ENCODE data around the gene STARD5. TPM values are rescaled to one million over a fixed set of nuclear protein-coding genes. Genes with fewer than 3 reads are reported as not detected.

Gene STARD5
- total RNA-seq, 2 donors from 2014 or later, result 7.3 to 14.9 TPM

DNA sequence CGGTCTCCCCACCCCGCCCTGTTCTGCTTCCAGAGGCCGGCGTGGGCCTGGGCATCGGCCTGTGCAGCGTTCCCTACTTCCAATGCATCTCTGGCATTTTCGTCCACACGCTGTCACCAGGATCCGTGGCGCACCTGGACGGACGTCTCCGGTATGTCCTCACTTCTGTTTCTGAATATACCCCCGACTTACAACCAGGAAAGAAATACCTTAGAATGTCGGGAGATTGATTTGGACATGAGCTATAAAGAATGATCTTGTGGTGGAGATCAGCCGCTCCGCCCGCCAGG, 41.4 kb downstream of the STARD5 start:
- no peaks in the 10 kb centered on the region for H3K4me1 ChIP-seq (ENCODE audit: control insufficient read depth in 1 of 2, low read depth in 2 of 2)
- no peak overlapping the region for H3K4me3 ChIP-seq
- H3K36me3 ChIP-seq, result no peaks in the 10 kb centered on the region
- TF ChIP-seq, protein P1, sequence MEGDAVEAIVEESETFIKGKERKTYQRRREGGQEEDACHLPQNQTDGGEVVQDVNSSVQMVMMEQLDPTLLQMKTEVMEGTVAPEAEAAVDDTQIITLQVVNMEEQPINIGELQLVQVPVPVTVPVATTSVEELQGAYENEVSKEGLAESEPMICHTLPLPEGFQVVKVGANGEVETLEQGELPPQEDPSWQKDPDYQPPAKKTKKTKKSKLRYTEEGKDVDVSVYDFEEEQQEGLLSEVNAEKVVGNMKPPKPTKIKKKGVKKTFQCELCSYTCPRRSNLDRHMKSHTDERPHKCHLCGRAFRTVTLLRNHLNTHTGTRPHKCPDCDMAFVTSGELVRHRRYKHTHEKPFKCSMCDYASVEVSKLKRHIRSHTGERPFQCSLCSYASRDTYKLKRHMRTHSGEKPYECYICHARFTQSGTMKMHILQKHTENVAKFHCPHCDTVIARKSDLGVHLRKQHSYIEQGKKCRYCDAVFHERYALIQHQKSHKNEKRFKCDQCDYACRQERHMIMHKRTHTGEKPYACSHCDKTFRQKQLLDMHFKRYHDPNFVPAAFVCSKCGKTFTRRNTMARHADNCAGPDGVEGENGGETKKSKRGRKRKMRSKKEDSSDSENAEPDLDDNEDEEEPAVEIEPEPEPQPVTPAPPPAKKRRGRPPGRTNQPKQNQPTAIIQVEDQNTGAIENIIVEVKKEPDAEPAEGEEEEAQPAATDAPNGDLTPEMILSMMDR (IDR thresholded peaks at IDR 0.05), result no peak
- H3K27me3 ChIP-seq (replicated peaks; ENCODE audit: insufficient read depth), result no peaks in the 10 kb centered on the region
- no peak overlapping the region for H3K27ac ChIP-seq
- no peak for ATAC-seq (ENCODE audit: insufficient number of reproducible peaks, low FRiP score, low read depth)
- peaks cover under 1% of the 10 kb centered on the region for H3K9me3 ChIP-seq
- no peak for DNase-seq (ENCODE audit: low spot score)

DNA sequence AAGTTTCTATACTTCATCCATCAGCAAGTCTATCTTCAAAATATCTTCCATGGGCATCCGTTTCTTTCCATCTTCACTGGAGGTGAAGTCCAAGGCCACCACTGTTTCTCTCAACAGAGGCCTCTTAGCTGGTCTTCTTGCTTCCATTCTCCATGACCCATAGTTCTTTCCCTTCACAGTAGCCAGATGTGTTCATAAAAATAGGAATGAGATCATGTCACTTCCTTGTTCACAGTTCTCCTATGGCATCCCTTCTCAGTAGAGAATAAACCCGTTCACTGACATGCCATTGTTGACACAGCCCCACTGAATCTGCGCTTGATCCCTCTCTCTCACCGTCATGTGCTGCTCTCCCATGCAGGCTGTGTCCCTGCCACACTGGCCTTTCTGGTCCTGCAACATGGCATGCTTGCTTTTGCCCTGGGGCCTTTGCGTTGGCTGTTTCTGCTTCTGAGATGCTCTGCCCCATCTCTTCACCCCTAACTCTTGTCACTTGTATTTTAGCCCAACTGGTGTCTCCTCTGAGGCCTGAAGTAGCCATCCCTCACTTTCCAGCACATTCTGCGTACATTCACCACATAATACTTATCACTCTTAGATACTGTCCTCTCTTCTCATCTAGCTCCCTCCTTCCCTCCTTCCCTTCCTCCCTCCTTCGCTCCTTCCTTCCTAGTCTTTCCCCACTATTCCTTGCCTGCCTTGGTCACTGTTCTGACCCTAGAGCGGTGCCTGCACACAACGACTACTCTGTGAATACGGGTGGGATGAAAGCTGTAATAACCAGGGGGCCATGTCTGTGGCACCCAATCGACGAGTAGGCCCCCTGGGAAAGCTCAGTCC, 42.0 kb downstream of the STARD5 start:
- no peaks in the 10 kb centered on the region for H3K27me3 ChIP-seq (replicated peaks; ENCODE audit: insufficient read depth)
- TF ChIP-seq, protein P1 (IDR thresholded peaks at IDR 0.05), result no peak
- no peaks in the 10 kb centered on the region for H3K36me3 ChIP-seq
- no peak for DNase-seq (ENCODE audit: low spot score)
- no peak overlapping the region for H3K27ac ChIP-seq
- no peak overlapping the region for H3K4me3 ChIP-seq
- H3K4me1 ChIP-seq (ENCODE audit: control insufficient read depth in 1 of 2, low read depth in 2 of 2), result no peaks in the 10 kb centered on the region
- no peak for ATAC-seq (ENCODE audit: insufficient number of reproducible peaks, low FRiP score, low read depth)
- H3K9me3 ChIP-seq, result peaks cover 6% of the 10 kb centered on the region

DNA sequence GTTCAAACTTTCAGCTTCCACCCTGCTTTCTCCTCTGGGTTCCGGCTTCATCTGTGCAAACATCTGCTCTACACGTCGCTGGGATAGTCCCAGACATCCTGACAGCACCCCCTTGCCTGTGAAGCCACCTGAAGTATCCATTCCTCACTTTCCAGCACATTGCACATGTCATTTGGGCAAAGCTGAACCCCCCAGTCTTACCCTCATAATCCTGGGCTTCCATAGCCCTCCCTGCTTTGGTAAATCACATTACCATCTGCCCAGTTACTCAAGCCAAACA, 42.5 kb downstream of the STARD5 start:
- Histone ChIP-seq H3K9me3 (peaks cover 8% of the 10 kb centered on the region), H3K27ac (no peak overlapping the region), H3K27me3 (replicated peaks; ENCODE audit: insufficient read depth) (no peaks in the 10 kb centered on the region), H3K4me1 (ENCODE audit: control insufficient read depth in 1 of 2, low read depth in 2 of 2) (no peaks in the 10 kb centered on the region), H3K4me3 (no peak overlapping the region), H3K36me3 (no peaks in the 10 kb centered on the region)
- TF ChIP-seq, protein P1 (IDR thresholded peaks at IDR 0.05), result no peak
- DNase-seq (ENCODE audit: low spot score) (no peak), ATAC-seq (ENCODE audit: insufficient number of reproducible peaks, low FRiP score, low read depth) (no peak)

DNA sequence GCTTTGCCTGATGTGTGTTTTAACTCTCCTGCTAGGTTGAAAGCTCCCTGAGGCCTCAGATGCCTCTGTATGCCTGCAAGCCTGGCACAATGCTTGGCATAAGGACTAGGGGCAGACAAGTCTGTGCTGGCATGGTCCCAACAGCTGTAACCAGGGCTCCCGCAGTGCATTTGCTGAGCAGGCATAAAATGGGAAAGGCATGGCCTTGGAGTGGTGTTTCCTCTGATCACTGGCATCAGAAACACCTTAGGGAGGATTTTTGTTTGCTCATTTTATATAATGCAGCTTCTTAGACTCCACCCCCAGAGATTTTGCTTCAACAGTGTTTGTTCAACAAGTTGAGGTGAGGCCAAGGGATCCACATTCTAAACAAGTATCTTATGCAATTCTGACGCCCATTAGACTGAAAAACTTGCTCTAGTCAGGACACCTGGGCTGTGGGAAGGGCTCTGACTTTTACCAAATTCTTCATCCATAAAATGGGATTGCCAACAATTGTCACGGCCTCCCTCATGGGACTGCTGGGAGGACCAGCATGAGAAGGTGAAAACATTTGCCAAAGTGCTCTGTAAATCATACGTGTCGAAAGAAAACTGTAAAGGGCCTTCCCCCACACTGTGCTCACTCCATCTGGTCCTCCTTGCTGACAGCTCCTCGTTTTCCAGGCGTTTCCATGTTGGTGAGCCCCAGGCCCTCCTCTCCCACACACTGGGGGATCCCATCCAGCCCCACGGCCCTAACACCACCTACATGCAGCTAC, 43.1 kb downstream of the STARD5 start:
- Histone ChIP-seq H3K9me3 (peaks cover 8% of the 10 kb centered on the region), H3K27ac (no peak overlapping the region), H3K4me1 (ENCODE audit: control insufficient read depth in 1 of 2, low read depth in 2 of 2) (peaks cover 0 to 4% of the 10 kb centered on the region in 2 donors), H3K36me3 (no peaks in the 10 kb centered on the region), H3K27me3 (replicated peaks; ENCODE audit: insufficient read depth) (no peaks in the 10 kb centered on the region), H3K4me3 (no peak overlapping the region)
- no peak for DNase-seq (ENCODE audit: low spot score)
- TF ChIP-seq, protein P1 (IDR thresholded peaks at IDR 0.05), result no peak
- ATAC-seq (ENCODE audit: insufficient number of reproducible peaks, low FRiP score, low read depth), result no peak

DNA sequence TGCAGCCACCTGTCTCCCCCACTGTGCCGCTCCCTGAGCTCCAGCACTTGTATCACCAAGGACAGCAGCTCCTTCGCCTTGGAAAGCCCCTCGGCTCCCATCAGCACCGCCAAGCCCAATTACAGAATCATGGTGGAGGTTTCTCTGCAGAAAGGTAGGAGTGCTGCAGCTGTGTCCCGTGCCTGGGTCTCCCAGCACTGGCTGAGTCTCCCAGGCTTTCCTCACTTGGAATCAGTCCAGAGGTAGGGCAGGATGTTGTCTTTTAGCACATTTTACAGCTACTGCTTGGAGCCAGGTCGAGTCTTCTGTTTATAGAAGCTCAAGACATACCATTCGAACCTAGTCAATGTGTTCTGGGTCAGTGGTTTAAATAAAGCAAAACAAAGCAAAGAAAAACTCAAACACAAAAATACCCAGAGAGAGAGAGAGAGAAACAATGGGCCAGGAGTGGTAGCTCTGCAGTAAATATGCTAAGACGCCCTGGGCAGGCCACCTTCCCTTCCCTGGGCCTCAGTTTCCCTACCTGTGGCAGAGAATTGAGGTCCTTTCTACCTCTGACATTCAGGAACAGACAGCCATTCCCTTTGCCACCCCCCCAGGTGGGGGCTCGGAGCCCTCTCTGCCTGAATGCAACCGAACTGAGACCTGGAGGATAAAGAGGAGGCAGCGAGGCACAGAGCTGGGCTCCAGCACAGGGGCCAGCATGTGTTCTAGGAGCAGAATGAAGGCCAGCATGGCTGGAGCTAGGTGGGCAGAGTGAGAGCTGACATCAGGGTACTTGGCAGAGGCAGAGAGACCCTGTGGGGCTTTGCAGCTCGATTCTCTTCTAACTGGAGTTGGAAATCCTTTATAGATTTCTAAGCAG, 44.1 kb downstream of the STARD5 start:
- Histone ChIP-seq H3K27ac (no peak overlapping the region), H3K27me3 (replicated peaks; ENCODE audit: insufficient read depth) (no peaks in the 10 kb centered on the region), H3K36me3 (no peaks in the 10 kb centered on the region), H3K9me3 (peaks cover 8% of the 10 kb centered on the region), H3K4me3 (no peak overlapping the region), H3K4me1 (ENCODE audit: control insufficient read depth in 1 of 2, low read depth in 2 of 2) (peaks cover 0 to 12% of the 10 kb centered on the region in 2 donors)
- DNase-seq (ENCODE audit: low spot score) (no peak), ATAC-seq (ENCODE audit: insufficient number of reproducible peaks, low FRiP score, low read depth) (no peak)
- TF ChIP-seq, protein P1 (IDR thresholded peaks at IDR 0.05), result no peak

Measured in thoracic aorta (tissue), 2 donors.